Kidney (tissue), 14 donors: ENCODE results near the gene PNMA6A. TPM values are rescaled to one million over a fixed set of nuclear protein-coding genes. Genes with fewer than 3 reads are reported as not detected.

Source experiments
- DNase-seq, 5 donors: peaks; one replicate each; pipeline ENCODE4 v3.0.0-alpha.2; 2013 to 2020
- FAIRE-seq: peaks from 2 replicates; lab custom pipeline; 2012; peaks lifted over from hg19 to GRCh38; lab: Jason Lieb, UNC
- H3K27ac ChIP-seq, 2 donors: one replicate each; pipeline ENCODE4 v1.7.0; 2013; ENCODE audit warnings: low read depth in 2 of 2, low read length in 2 of 2, inconsistent platforms in 1 of 2
- H3K27me3 ChIP-seq: one replicate; pipeline ENCODE4 v1.7.1; 2013; ENCODE audit warnings: low read length, inconsistent platforms; ENCODE audit not compliant: control insufficient read depth, insufficient read depth
- H3K36me3 ChIP-seq, 3 donors: one replicate each; pipeline versions ENCODE4 v1.7.0 to v1.7.1; 2013; ENCODE audit warnings: low read length in 3 of 3, control low read depth in 1 of 3, inconsistent platforms in 1 of 3; ENCODE audit not compliant: insufficient read depth in 3 of 3, control insufficient read depth in 2 of 3
- H3K4me1 ChIP-seq, 3 donors: one replicate each; pipeline versions ENCODE4 v1.7.0 to v1.7.1; 2013; ENCODE audit warnings: low read length in 3 of 3, inconsistent platforms in 1 of 3, low read depth in 1 of 3; ENCODE audit not compliant: control insufficient read depth in 2 of 3, insufficient read depth in 2 of 3
- H3K4me3 ChIP-seq, 3 donors: one replicate each; pipeline versions ENCODE4 v1.7.0 to v1.8.1; 2013; ENCODE audit warnings: low read length in 3 of 3, control low read depth in 1 of 3, inconsistent platforms in 1 of 3
- H3K9ac ChIP-seq, 3 donors: one replicate each; pipeline versions ENCODE4 v1.7.0 to v1.7.1; 2013; ENCODE audit warnings: low read length in 3 of 3, control low read depth in 1 of 3, inconsistent platforms in 1 of 3
- H3K9me3 ChIP-seq, 3 donors: one replicate each; pipeline versions ENCODE4 v1.7.0 to v1.7.1; 2013; ENCODE audit warnings: low read length in 3 of 3, control low read depth in 1 of 3, inconsistent platforms in 1 of 3; ENCODE audit not compliant: control insufficient read depth in 2 of 3, insufficient read depth in 1 of 3
- CTCF ChIP-seq: IDR thresholded peaks from 3 replicates; pipeline ENCODE4 v1.5.1; 2012; ENCODE audit warnings: mild to moderate bottlenecking, moderate library complexity, borderline replicate concordance; ENCODE audit not compliant: insufficient read depth; ENCODE audit errors: extremely low read depth
- intact Hi-C: fragments of 100-400 bp; cut with DNase I; formaldehyde crosslinking; loops from one replicate; pipeline ENCODE4 v1.11.1; 2022
- polyA plus RNA-seq: library from polyadenylated mRNA; stranded (reverse); fragments of 350-450 nt; fragmentation: Illumina TruSeq; extraction: RNeasy Lipid Tissue Mini Kit (QIAGEN cat#74804); gene quantifications from one replicate; pipeline ENCODE4 v1.2.3, GENCODE V29; 2014; ENCODE audit warnings: low read depth, low replicate concordance; ENCODE audit not compliant: insufficient read depth
- total RNA-seq: library from RNA; stranded (reverse); fragmentation: NEBNext Ultra II Directional; extraction: Animal tissue kit (Norgen Biotek cat#: 25700); gene quantifications from one replicate; pipeline ENCODE4 v1.2.1, GENCODE V29; 2021
- donor health status: control.
- donor health status: control.
- donor health status: control.
- donor health status: control.
- donor health status: control.
- donor health status: DM: yes; HTN: yes; CAD: no.
- donor health status: Normal renal cell carcinoma (clear cell type).

Gene PNMA6A
- total and polyA plus RNA-seq, 2 donors from 2014 or later = 4.2 to 15.8 TPM

- no peak for FAIRE-seq
- Histone ChIP-seq H3K27ac (no peak overlapping the region), H3K4me3 (no peak overlapping the region), H3K4me1 (no peaks in the 10 kb centered on the region), H3K27me3 (no peaks in the 10 kb centered on the region), H3K9ac (no peak overlapping the region), H3K36me3 (no peaks in the 10 kb centered on the region), H3K9me3 (no peaks in the 10 kb centered on the region)
- DNase-seq = no peak
- TF ChIP-seq CTCF = no peak
- intact Hi-C loops = no loop called here
These were observed 23.2 kb upstream of the PNMA6A start for GRCh38 chrX:153049093-153049492.

- intact Hi-C loops = no loop called here
- Histone ChIP-seq H3K9me3 (no peaks in the 10 kb centered on the region), H3K4me3 (no peak overlapping the region), H3K36me3 (no peaks in the 10 kb centered on the region), H3K4me1 (no peaks in the 10 kb centered on the region), H3K27me3 (no peaks in the 10 kb centered on the region), H3K27ac (no peak overlapping the region), H3K9ac (no peak overlapping the region)
- DNase-seq (no peak), FAIRE-seq (no peak)
- TF ChIP-seq CTCF = no peak
These were observed 19.7 kb upstream of the PNMA6A start for GRCh38 chrX:153052534-153052933.

- Histone ChIP-seq H3K4me3 (peak within 1 kb of the TSS in 2 of 3 donors; percentile 3 to 32), H3K36me3 (no peaks in the 10 kb centered on the region), H3K9me3 (peaks cover 0 to 2% (median 0%) of the 10 kb centered on the region in 3 donors), H3K27ac (no peak within 1 kb of the TSS), H3K4me1 (no peaks in the 10 kb centered on the region), H3K9ac (no peak within 1 kb of the TSS), H3K27me3 (no peaks in the 10 kb centered on the region)
- intact Hi-C loops = no loop called here
- DNase-seq (peak; percentile 42 to 73 (median 66)), FAIRE-seq (no peak)
- TF ChIP-seq CTCF = no peak
These were observed 16.1 kb upstream of the PNMA6A start, which contains the start of gene PNMA3 for GRCh38 chrX:153055871-153056749. PNMA3 (plus strand) TSS chrX:153056470; CDS start chrX:153057056, 586 bp downstream.
